Activated CD4-positive, alpha-beta T cell treated with anti-CD3 and anti-CD28 coated beads, Interleukin-2, amount 10 ng/mL, durations not matched to agents 24 days and 14 days (primary cell): ENCODE measurements around the gene ST7L. TPM values are rescaled to one million over a fixed set of nuclear protein-coding genes. Genes with fewer than 3 reads are reported as not detected.
"Not testable (repeated sequence)": the region's sequence is repeated elsewhere in the genome, so short reads cannot be mapped to it uniquely, and the experiment has no call there.

ENCODE experiments used
- DNase-seq: peaks from one replicate; pipeline ENCODE4 v3.0.0; 2022
- H3K27ac Mint-ChIP-seq: one replicate; pipeline ENCODE4 v1.8.0; 2022; ENCODE audit warnings: mild to moderate bottlenecking, mixed read lengths
- H3K27me3 Mint-ChIP-seq: one replicate; pipeline ENCODE4 v1.8.0; 2022; ENCODE audit warnings: mixed read lengths
- H3K36me3 Mint-ChIP-seq: one replicate; pipeline ENCODE4 v1.8.0; 2022; ENCODE audit warnings: low read depth, mild to moderate bottlenecking, mixed read lengths
- H3K4me1 Mint-ChIP-seq: one replicate; pipeline ENCODE4 v1.8.0; 2021; ENCODE audit warnings: mixed read lengths
- H3K4me3 Mint-ChIP-seq: one replicate; pipeline ENCODE4 v1.8.0; 2022; ENCODE audit warnings: mild to moderate bottlenecking, moderate library complexity, mixed read lengths
- H3K9me3 Mint-ChIP-seq: one replicate; pipeline ENCODE4 v1.8.0; 2021; ENCODE audit warnings: mixed read lengths
- intact Hi-C: fragments of 100-400 bp; cut with micrococcal nuclease; formaldehyde crosslinking; loops from one replicate; pipeline ENCODE4 v1.15.1; 2023
- total RNA-seq: library from RNA; stranded (reverse); gene quantifications from 2 replicates; pipeline ENCODE4 v1.2.3, GENCODE V29; 2022

The ST7L gene
- 13.8 and 16.6 TPM in 2 replicates for total RNA-seq

- H3K4me1 Mint-ChIP-seq, result peaks cover 32% of the 10 kb centered on the region
- H3K27ac Mint-ChIP-seq, result peak within 1 kb of the TSS; percentile 100
- H3K27me3 Mint-ChIP-seq, result no peaks in the 10 kb centered on the region
- intact Hi-C loops, result loop anchor here (1.0 to 5.0 kb wide), 10 partner anchors 55 to 1193 kb away; partner anchors contain the start of genes CTTNBP2NL, LRIG2, MAGI3 and MOV10
- peak within 1 kb of the TSS; percentile 99 for H3K4me3 Mint-ChIP-seq
- H3K9me3 Mint-ChIP-seq, result no peaks in the 10 kb centered on the region
- H3K36me3 Mint-ChIP-seq, result peaks cover 23% of the 10 kb centered on the region
- DNase-seq, result peak; percentile 88
Measured at GRCh38 chr1:112618721-112619517, at the start of gene ST7L. ST7L (minus strand) TSS chr1:112619141; CDS start chr1:112619113, 28 bp downstream.

GRCh38 chr1:112666946-112667345, 48.0 kb upstream of the ST7L start:
- no peak for DNase-seq
- intact Hi-C loops, result no loop called here
- H3K27ac Mint-ChIP-seq, result peak overlapping the region; percentile 65
- H3K4me1 Mint-ChIP-seq, result peaks cover 19% of the 10 kb centered on the region
- H3K9me3 Mint-ChIP-seq, result no peaks in the 10 kb centered on the region
- H3K36me3 Mint-ChIP-seq, result peaks cover 75% of the 10 kb centered on the region
- no peak overlapping the region for H3K4me3 Mint-ChIP-seq
- no peaks in the 10 kb centered on the region for H3K27me3 Mint-ChIP-seq

GRCh38 chr1:112665857-112666256, 46.9 kb upstream of the ST7L start:
- H3K36me3 Mint-ChIP-seq, result peaks cover 77% of the 10 kb centered on the region
- intact Hi-C loops, result no loop called here
- no peak overlapping the region for H3K27ac Mint-ChIP-seq
- no peaks in the 10 kb centered on the region for H3K9me3 Mint-ChIP-seq
- no peaks in the 10 kb centered on the region for H3K27me3 Mint-ChIP-seq
- no peak overlapping the region for H3K4me3 Mint-ChIP-seq
- DNase-seq, result no peak
- H3K4me1 Mint-ChIP-seq, result peaks cover 19% of the 10 kb centered on the region

GRCh38 chr1:112651205-112651604, 32.3 kb upstream of the ST7L start:
- DNase-seq, result no peak
- Mint-ChIP-seq H3K4me1 (peaks cover 8% of the 10 kb centered on the region), H3K4me3 (no peak overlapping the region), H3K27ac (no peak overlapping the region), H3K36me3 (peaks cover 56% of the 10 kb centered on the region), H3K9me3 (no peaks in the 10 kb centered on the region), H3K27me3 (no peaks in the 10 kb centered on the region)
- intact Hi-C loops, result no loop called here

- H3K9me3 Mint-ChIP-seq, result no peaks in the 10 kb centered on the region
- DNase-seq, result no peak
- H3K27me3 Mint-ChIP-seq, result no peaks in the 10 kb centered on the region
- H3K4me1 Mint-ChIP-seq, result peaks cover 20% of the 10 kb centered on the region
- intact Hi-C loops, result no loop called here
- no peak overlapping the region for H3K4me3 Mint-ChIP-seq
- peaks cover 64% of the 10 kb centered on the region for H3K36me3 Mint-ChIP-seq
- no peak overlapping the region for H3K27ac Mint-ChIP-seq
Measured at GRCh38 chr1:112646225-112646624, 27.3 kb upstream of the ST7L start.

GRCh38 chr1:112643080-112643479, 24.1 kb upstream of the ST7L start:
- no peaks in the 10 kb centered on the region for H3K9me3 Mint-ChIP-seq
- DNase-seq, result no peak
- H3K4me1 Mint-ChIP-seq, result peaks cover 20% of the 10 kb centered on the region
- H3K27me3 Mint-ChIP-seq, result no peaks in the 10 kb centered on the region
- no peak overlapping the region for H3K27ac Mint-ChIP-seq
- peaks cover 43% of the 10 kb centered on the region for H3K36me3 Mint-ChIP-seq
- no peak overlapping the region for H3K4me3 Mint-ChIP-seq
- intact Hi-C loops, result no loop called here

- Mint-ChIP-seq H3K36me3 (peaks cover 24% of the 10 kb centered on the region), H3K4me1 (peaks cover 24% of the 10 kb centered on the region)
- H3K27ac Mint-ChIP-seq, H3K27me3 Mint-ChIP-seq, H3K4me3 Mint-ChIP-seq, DNase-seq, intact Hi-C loops, H3K9me3 Mint-ChIP-seq: not testable (repeated sequence)
Measured at GRCh38 chr1:112640437-112640836, 21.5 kb upstream of the ST7L start.

GRCh38 chr1:112638110-112638428, 19.1 kb upstream of the ST7L start:
- Mint-ChIP-seq H3K27ac (no peak overlapping the region), H3K36me3 (peaks cover 23% of the 10 kb centered on the region), H3K27me3 (no peaks in the 10 kb centered on the region), H3K4me1 (peaks cover 34% of the 10 kb centered on the region), H3K9me3 (no peaks in the 10 kb centered on the region), H3K4me3 (no peak overlapping the region)
- intact Hi-C loops, result loop anchor here (5.0 kb wide), 1 partner anchor 34 kb away; the partner anchor contains the start of gene MOV10
- DNase-seq, result no peak

- Mint-ChIP-seq H3K36me3 (peaks cover 23% of the 10 kb centered on the region), H3K9me3 (no peaks in the 10 kb centered on the region), H3K4me1 (peaks cover 38% of the 10 kb centered on the region), H3K27ac (no peak overlapping the region), H3K27me3 (no peaks in the 10 kb centered on the region), H3K4me3 (no peak overlapping the region)
- intact Hi-C loops, result loop anchor here (5.0 kb wide), 1 partner anchor 35 kb away; the partner anchor contains the start of gene MOV10
- no peak for DNase-seq
Measured at GRCh38 chr1:112637254-112638109, 18.5 kb upstream of the ST7L start.

GRCh38 chr1:112636597-112637253, 17.8 kb upstream of the ST7L start:
- DNase-seq, result no peak
- H3K4me3 Mint-ChIP-seq, result no peak overlapping the region
- peaks cover 41% of the 10 kb centered on the region for H3K4me1 Mint-ChIP-seq
- intact Hi-C loops, result loop anchor here (5.0 kb wide), 1 partner anchor 36 kb away; the partner anchor contains the start of gene MOV10
- peaks cover 23% of the 10 kb centered on the region for H3K36me3 Mint-ChIP-seq
- no peak overlapping the region for H3K27ac Mint-ChIP-seq
- H3K27me3 Mint-ChIP-seq, result no peaks in the 10 kb centered on the region
- no peaks in the 10 kb centered on the region for H3K9me3 Mint-ChIP-seq

GRCh38 chr1:112636056-112636455, 17.1 kb upstream of the ST7L start:
- no peak for DNase-seq
- H3K27ac Mint-ChIP-seq, result no peak overlapping the region
- no peaks in the 10 kb centered on the region for H3K27me3 Mint-ChIP-seq
- peaks cover 28% of the 10 kb centered on the region for H3K36me3 Mint-ChIP-seq
- intact Hi-C loops, result loop anchor here (5.0 kb wide), 1 partner anchor 36 kb away; the partner anchor contains the start of gene MOV10
- H3K9me3 Mint-ChIP-seq, result no peaks in the 10 kb centered on the region
- peaks cover 42% of the 10 kb centered on the region for H3K4me1 Mint-ChIP-seq
- peak overlapping the region; percentile 19 for H3K4me3 Mint-ChIP-seq

GRCh38 chr1:112634367-112634766, 15.4 kb upstream of the ST7L start:
- Mint-ChIP-seq H3K9me3 (peaks cover under 1% of the 10 kb centered on the region), H3K4me3 (no peak overlapping the region), H3K4me1 (peaks cover 51% of the 10 kb centered on the region), H3K27me3 (no peaks in the 10 kb centered on the region), H3K36me3 (peaks cover 40% of the 10 kb centered on the region), H3K27ac (no peak overlapping the region)
- no peak for DNase-seq
- intact Hi-C loops, result no loop called here

- Mint-ChIP-seq H3K27me3 (no peaks in the 10 kb centered on the region), H3K4me1 (peaks cover 54% of the 10 kb centered on the region), H3K27ac (no peak overlapping the region), H3K4me3 (no peak overlapping the region), H3K36me3 (peaks cover 42% of the 10 kb centered on the region), H3K9me3 (peaks cover 5% of the 10 kb centered on the region)
- DNase-seq, result no peak
- intact Hi-C loops, result no loop called here
Measured at GRCh38 chr1:112633628-112634027, 14.7 kb upstream of the ST7L start.
